ENCODE data around the gene FARS2.

The FARS2 gene

GRCh38 chr6:5435449-5435848, 174.1 kb downstream of the FARS2 start:
- no peaks in the 10 kb centered on the region for H3K36me3 ChIP-seq (ENCODE audit: control insufficient read depth, insufficient read depth, low read length)
- no peaks in the 10 kb centered on the region for H3K27me3 ChIP-seq (ENCODE audit: control insufficient read depth, insufficient read depth, low read length)
- no peaks in the 10 kb centered on the region for H3K4me1 ChIP-seq (ENCODE audit: control insufficient read depth, insufficient read depth, low read length)
- H3K27ac ChIP-seq (ENCODE audit: low read depth, low read length) = no peak overlapping the region
- H3K9ac ChIP-seq (ENCODE audit: low read length) = no peak overlapping the region
- no peak overlapping the region for H3K4me3 ChIP-seq (ENCODE audit: low read length)

DNA sequence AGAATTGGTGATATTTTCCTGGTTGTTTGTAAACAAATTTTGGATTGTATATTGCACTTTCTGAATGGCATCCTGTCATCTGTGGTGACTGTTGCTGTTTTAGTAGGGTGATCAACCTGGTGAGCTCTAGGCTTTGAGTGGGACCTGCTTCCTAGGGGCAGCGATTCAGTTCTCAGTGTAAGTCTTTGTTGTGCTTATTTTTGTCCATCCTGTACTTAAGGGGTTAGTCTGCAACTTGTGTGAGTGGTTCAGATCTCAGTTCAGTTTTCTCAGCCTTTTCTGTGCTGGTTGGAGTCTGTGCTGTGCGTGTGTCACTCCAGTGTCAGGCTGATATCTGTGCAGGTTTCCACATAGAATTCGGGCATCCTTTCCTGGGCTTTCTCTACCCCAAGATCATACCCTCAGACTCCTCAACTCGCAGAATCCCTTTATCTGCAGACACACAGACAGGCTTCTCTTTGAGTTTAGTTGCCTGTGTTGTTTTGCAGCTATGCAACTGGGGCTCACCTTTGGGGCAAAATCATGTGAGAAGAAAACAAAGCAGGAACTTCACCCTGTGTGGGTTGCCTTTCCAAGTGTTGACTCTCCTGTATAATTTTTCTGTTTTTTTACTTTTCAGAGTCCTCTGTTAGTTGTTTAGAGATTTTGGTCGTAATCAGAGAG, 177.7 kb downstream of the FARS2 start:
- no peaks in the 10 kb centered on the region for H3K36me3 ChIP-seq (ENCODE audit: control insufficient read depth, insufficient read depth, low read length)
- no peak overlapping the region for H3K9ac ChIP-seq (ENCODE audit: low read length)
- H3K27me3 ChIP-seq (ENCODE audit: control insufficient read depth, insufficient read depth, low read length) = no peaks in the 10 kb centered on the region
- H3K27ac ChIP-seq (ENCODE audit: low read depth, low read length) = no peak overlapping the region
- H3K4me1 ChIP-seq (ENCODE audit: control insufficient read depth, insufficient read depth, low read length) = no peaks in the 10 kb centered on the region
- no peak overlapping the region for H3K4me3 ChIP-seq (ENCODE audit: low read length)

- no peaks in the 10 kb centered on the region for H3K36me3 ChIP-seq (ENCODE audit: control insufficient read depth, insufficient read depth, low read length)
- H3K27ac ChIP-seq (ENCODE audit: low read depth, low read length) = no peak overlapping the region
- no peak overlapping the region for H3K4me3 ChIP-seq (ENCODE audit: low read length)
- no peaks in the 10 kb centered on the region for H3K4me1 ChIP-seq (ENCODE audit: control insufficient read depth, insufficient read depth, low read length)
- no peak overlapping the region for H3K9ac ChIP-seq (ENCODE audit: low read length)
- no peaks in the 10 kb centered on the region for H3K27me3 ChIP-seq (ENCODE audit: control insufficient read depth, insufficient read depth, low read length)
These were observed 178.4 kb downstream of the FARS2 start for GRCh38 chr6:5439749-5440148.

DNA sequence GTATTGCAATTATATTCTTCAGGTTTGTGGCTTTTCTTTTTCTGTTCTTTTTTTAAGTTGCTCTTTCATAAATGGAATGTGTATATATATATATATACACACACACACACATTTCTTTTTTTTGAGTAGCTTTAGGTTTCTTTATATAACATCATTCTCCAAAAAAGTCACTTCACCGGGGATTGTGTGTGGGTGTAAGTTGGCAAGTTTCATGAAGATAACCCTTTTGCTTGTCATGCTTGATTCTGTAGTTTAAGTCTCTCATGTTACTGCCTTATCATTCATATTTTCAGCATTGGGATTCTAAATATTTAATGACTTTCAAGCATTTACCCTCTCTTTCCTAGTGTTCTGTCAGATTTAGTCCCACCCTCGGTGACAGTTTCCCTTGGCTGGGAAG, 181.0 kb downstream of the FARS2 start:
- Histone ChIP-seq H3K36me3 (ENCODE audit: control insufficient read depth, insufficient read depth, low read length) (no peaks in the 10 kb centered on the region), H3K27me3 (ENCODE audit: control insufficient read depth, insufficient read depth, low read length) (no peaks in the 10 kb centered on the region), H3K9ac (ENCODE audit: low read length) (no peak overlapping the region), H3K4me1 (ENCODE audit: control insufficient read depth, insufficient read depth, low read length) (no peaks in the 10 kb centered on the region), H3K27ac (ENCODE audit: low read depth, low read length) (no peak overlapping the region), H3K4me3 (ENCODE audit: low read length) (no peak overlapping the region)

- Histone ChIP-seq H3K27ac (ENCODE audit: low read depth, low read length) (no peak overlapping the region), H3K36me3 (ENCODE audit: control insufficient read depth, insufficient read depth, low read length) (no peaks in the 10 kb centered on the region), H3K4me3 (ENCODE audit: low read length) (no peak overlapping the region), H3K27me3 (ENCODE audit: control insufficient read depth, insufficient read depth, low read length) (no peaks in the 10 kb centered on the region), H3K4me1 (ENCODE audit: control insufficient read depth, insufficient read depth, low read length) (no peaks in the 10 kb centered on the region), H3K9ac (ENCODE audit: low read length) (no peak overlapping the region)
These were observed 181.6 kb downstream of the FARS2 start for GRCh38 chr6:5442916-5443315.

DNA sequence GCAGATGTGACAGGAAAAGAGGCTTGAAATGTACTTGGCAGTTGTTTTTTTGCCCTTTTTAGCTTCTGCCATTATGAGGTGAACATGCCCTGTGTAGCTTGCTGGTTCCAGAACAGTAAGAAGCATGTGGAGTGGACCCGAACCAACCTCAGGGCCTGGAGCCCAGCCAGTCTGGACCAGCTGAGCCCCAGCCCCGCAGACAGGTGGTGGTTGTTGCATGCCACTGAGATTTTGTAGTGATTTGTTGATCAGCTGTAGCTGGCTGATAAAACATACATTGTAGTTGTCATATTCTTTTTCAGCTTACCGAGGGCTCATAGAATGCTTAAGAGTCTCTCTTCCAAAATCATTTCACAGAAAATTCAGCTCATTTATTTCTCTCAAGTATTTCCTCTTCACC, 182.2 kb downstream of the FARS2 start:
- no peak overlapping the region for H3K27ac ChIP-seq (ENCODE audit: low read depth, low read length)
- H3K4me1 ChIP-seq (ENCODE audit: control insufficient read depth, insufficient read depth, low read length) = no peaks in the 10 kb centered on the region
- no peak overlapping the region for H3K4me3 ChIP-seq (ENCODE audit: low read length)
- no peaks in the 10 kb centered on the region for H3K27me3 ChIP-seq (ENCODE audit: control insufficient read depth, insufficient read depth, low read length)
- H3K36me3 ChIP-seq (ENCODE audit: control insufficient read depth, insufficient read depth, low read length) = no peaks in the 10 kb centered on the region
- no peak overlapping the region for H3K9ac ChIP-seq (ENCODE audit: low read length)

- Histone ChIP-seq H3K4me3 (ENCODE audit: low read length) (no peak overlapping the region), H3K27ac (ENCODE audit: low read depth, low read length) (no peak overlapping the region), H3K36me3 (ENCODE audit: control insufficient read depth, insufficient read depth, low read length) (no peaks in the 10 kb centered on the region), H3K4me1 (ENCODE audit: control insufficient read depth, insufficient read depth, low read length) (no peaks in the 10 kb centered on the region), H3K9ac (ENCODE audit: low read length) (no peak overlapping the region), H3K27me3 (ENCODE audit: control insufficient read depth, insufficient read depth, low read length) (no peaks in the 10 kb centered on the region)
These were observed 185.2 kb downstream of the FARS2 start for GRCh38 chr6:5446362-5447075.

DNA sequence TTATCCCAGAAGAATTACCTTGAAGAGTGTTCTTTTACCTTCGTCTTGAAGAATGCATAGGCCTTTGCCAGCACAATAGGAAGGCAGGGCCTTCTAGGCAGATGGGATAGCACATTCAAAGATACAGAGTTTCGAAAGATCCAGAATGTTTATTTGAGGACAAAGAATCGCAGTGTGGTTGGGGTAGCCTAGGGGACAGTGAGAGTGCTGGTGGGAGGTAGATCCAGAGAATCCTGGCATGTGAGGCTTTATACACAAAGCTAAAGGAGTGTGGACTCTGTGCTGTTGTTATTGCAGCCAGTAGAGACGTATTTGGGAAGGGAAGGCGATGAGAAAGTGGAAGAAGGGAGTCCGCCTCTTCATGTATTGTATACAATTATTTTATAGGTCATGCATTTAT, 186.6 kb downstream of the FARS2 start:
- Histone ChIP-seq H3K36me3 (ENCODE audit: control insufficient read depth, insufficient read depth, low read length) (no peaks in the 10 kb centered on the region), H3K9ac (ENCODE audit: low read length) (no peak overlapping the region), H3K4me1 (ENCODE audit: control insufficient read depth, insufficient read depth, low read length) (no peaks in the 10 kb centered on the region), H3K27ac (ENCODE audit: low read depth, low read length) (no peak overlapping the region), H3K27me3 (ENCODE audit: control insufficient read depth, insufficient read depth, low read length) (no peaks in the 10 kb centered on the region), H3K4me3 (ENCODE audit: low read length) (no peak overlapping the region)

DNA sequence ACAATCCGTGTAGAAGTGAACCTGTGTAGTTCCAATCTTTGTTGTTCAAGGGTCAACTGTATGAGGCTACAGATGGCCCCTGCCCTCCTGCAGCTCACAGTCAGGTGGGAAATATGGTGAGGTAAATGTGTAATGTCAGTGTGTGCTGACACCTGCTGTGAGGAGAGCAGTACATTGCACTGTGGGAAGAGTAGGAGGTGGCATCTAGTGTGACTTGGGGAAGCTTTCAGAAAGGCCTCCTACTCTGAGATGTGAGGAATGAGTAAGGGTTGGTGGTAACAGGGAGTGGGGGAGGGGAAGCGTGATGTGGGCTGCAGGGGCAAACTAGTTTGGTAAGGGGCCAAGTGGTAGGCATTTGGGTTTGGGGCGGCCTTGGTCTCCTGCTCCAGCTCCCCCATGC, 188.8 kb downstream of the FARS2 start:
- Histone ChIP-seq H3K27ac (ENCODE audit: low read depth, low read length) (no peak overlapping the region), H3K4me1 (ENCODE audit: control insufficient read depth, insufficient read depth, low read length) (no peaks in the 10 kb centered on the region), H3K27me3 (ENCODE audit: control insufficient read depth, insufficient read depth, low read length) (no peaks in the 10 kb centered on the region), H3K36me3 (ENCODE audit: control insufficient read depth, insufficient read depth, low read length) (no peaks in the 10 kb centered on the region), H3K4me3 (ENCODE audit: low read length) (no peak overlapping the region), H3K9ac (ENCODE audit: low read length) (no peak overlapping the region)

- H3K36me3 ChIP-seq (ENCODE audit: control insufficient read depth, insufficient read depth, low read length) = no peaks in the 10 kb centered on the region
- no peaks in the 10 kb centered on the region for H3K4me1 ChIP-seq (ENCODE audit: control insufficient read depth, insufficient read depth, low read length)
- H3K27ac ChIP-seq (ENCODE audit: low read depth, low read length) = no peak overlapping the region
- no peaks in the 10 kb centered on the region for H3K27me3 ChIP-seq (ENCODE audit: control insufficient read depth, insufficient read depth, low read length)
- H3K4me3 ChIP-seq (ENCODE audit: low read length) = no peak overlapping the region
- no peak overlapping the region for H3K9ac ChIP-seq (ENCODE audit: low read length)
These were observed 192.2 kb downstream of the FARS2 start for GRCh38 chr6:5453546-5453945.

DNA sequence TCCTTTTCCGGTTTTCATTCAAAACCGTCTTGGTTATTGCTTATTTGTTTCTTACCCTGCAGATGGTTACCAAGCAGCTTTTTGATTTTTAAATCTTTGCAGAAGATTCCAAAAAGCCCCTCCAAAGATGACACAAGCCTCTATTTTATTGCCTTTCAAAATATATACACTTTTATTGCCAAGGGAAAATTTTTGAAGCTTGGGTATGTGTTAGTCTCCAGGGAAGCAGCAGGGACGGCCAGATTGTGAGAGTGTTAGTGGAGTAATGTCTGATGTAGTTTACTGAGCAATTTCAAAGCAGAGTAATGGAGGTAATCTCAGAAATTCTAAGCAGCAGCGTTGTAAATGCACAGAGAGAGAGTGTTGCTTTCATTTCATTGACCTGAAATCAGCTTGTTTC, 193.8 kb downstream of the FARS2 start:
- H3K36me3 ChIP-seq (ENCODE audit: control insufficient read depth, insufficient read depth, low read length) = no peaks in the 10 kb centered on the region
- no peak overlapping the region for H3K27ac ChIP-seq (ENCODE audit: low read depth, low read length)
- H3K9ac ChIP-seq (ENCODE audit: low read length) = no peak overlapping the region
- H3K4me3 ChIP-seq (ENCODE audit: low read length) = no peak overlapping the region
- H3K27me3 ChIP-seq (ENCODE audit: control insufficient read depth, insufficient read depth, low read length) = no peaks in the 10 kb centered on the region
- no peaks in the 10 kb centered on the region for H3K4me1 ChIP-seq (ENCODE audit: control insufficient read depth, insufficient read depth, low read length)

DNA sequence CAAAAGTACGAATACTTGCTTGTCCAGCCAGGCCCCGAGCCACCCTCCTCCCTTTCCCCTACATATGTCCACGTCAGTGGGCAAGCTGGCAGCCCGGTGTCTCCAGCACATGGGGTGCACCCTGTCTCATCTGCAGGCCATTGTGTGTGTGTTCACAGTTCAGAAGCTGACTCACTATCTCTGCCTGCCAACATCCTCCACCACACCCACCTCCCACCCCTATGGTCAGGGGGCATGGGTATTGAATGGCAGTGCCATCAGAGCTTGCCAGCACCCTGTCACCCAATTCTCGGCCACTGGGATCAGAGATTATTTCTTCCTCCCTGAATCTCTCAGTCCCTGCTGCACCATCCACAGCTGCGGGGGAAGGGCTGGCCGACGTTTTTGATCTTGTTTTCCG, 195.7 kb downstream of the FARS2 start:
- Histone ChIP-seq H3K4me3 (ENCODE audit: low read length) (no peak overlapping the region), H3K4me1 (ENCODE audit: control insufficient read depth, insufficient read depth, low read length) (no peaks in the 10 kb centered on the region), H3K9ac (ENCODE audit: low read length) (no peak overlapping the region), H3K27me3 (ENCODE audit: control insufficient read depth, insufficient read depth, low read length) (no peaks in the 10 kb centered on the region), H3K36me3 (ENCODE audit: control insufficient read depth, insufficient read depth, low read length) (no peaks in the 10 kb centered on the region), H3K27ac (ENCODE audit: low read depth, low read length) (no peak overlapping the region)

Measured in rectal smooth muscle tissue (tissue), 1 donor.